OCI-LY7 (cell line): Measurements from ENCODE around the gene NPHP3.

Experiments
- EZH2phosphoT487 ChIP-seq: fragments of 200-600 bp; sonication (generic); IDR thresholded peaks from 2 replicates; pipeline ENCODE4 v1.6.1; 2018; ENCODE audit warnings: low read depth, borderline replicate concordance, mild to moderate bottlenecking, mixed run types, antibody characterized with exemption, low read length, moderate library complexity, mixed read lengths
- TF ChIP-seq, protein P1 (sequence below): fragments of 200-600 bp; sonication (generic); conservative IDR thresholded peaks from 2 replicates; pipeline ENCODE4 v1.5.1; 2014; ENCODE audit warnings: mild to moderate bottlenecking, antibody characterized with exemption, low read length, moderate library complexity, mixed read lengths

DNA sequence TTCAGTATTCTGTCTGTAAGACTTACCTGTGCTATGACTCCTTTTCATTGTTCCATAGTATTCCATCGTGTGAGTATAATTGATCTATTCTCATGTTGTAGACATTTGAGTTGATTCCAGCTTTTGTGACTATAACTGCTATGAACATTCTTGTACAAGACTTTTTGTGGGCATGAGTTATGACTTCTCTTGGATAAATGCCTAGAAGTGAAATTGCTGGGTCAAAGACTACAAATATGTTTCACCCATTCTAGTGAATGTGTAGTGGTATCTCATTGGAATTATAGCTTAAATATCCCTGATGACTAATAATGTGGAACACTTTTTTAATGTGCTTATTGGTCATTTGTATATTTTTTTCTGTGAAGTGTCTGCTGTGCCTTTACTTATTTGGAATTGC is 27.6 kb upstream of the NPHP3 start:
- TF ChIP-seq, protein P1, sequence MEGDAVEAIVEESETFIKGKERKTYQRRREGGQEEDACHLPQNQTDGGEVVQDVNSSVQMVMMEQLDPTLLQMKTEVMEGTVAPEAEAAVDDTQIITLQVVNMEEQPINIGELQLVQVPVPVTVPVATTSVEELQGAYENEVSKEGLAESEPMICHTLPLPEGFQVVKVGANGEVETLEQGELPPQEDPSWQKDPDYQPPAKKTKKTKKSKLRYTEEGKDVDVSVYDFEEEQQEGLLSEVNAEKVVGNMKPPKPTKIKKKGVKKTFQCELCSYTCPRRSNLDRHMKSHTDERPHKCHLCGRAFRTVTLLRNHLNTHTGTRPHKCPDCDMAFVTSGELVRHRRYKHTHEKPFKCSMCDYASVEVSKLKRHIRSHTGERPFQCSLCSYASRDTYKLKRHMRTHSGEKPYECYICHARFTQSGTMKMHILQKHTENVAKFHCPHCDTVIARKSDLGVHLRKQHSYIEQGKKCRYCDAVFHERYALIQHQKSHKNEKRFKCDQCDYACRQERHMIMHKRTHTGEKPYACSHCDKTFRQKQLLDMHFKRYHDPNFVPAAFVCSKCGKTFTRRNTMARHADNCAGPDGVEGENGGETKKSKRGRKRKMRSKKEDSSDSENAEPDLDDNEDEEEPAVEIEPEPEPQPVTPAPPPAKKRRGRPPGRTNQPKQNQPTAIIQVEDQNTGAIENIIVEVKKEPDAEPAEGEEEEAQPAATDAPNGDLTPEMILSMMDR = no peak
- no peak for TF ChIP-seq EZH2phosphoT487
